Measurements from ENCODE around the gene TMPRSS2.

TMPRSS2 gene

DNA sequence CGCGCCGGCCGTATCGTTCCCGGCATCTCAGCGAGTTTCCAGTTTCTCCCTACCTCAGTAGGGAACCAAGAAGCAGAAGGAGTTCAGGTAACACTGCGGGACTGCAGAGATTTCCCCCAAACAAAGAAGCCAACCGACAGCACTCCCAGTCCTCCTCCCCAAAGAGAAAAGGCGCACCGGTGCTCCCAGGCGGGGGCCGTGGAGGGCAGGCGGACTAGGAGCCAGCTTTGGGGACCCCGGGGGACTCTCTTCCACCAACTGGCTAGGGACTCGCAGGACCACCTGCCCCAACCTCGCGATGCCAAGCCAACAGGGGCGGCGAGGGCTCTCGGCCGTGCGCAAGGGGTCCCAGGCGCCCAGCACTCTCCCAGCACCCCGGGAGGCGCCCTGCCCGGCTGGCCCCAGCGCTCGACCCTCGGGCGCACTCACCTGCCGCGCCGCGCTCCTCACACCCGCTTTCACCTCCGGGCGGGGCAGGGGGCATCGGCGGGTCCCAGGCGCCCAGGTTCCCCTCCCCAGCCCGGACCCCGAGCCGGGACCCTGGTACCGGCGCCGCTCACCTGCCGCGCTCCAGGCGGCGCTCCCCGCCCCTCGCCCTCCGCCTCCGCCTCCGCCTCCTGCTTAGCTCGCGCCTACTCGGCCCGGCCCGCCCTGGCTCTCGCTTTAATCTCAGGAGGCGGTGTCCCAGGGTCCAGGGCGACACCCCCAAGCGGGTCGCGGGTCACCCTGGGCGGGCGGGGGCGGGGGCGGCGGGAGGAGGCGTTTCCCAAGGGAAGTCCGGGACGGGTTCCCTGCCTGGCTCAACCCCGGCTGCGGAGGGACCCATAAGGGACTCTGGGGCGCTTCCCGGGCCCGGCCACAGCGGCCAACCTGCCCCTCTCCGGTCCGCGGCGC lies at the start of gene TMPRSS2:
Gene TMPRSS2 (minus strand): TSS at position 638 of the 894 bp plus-strand sequence. CDS start 10,025 bp downstream, outside the sequence.
- no peak for DNase-seq

DNA sequence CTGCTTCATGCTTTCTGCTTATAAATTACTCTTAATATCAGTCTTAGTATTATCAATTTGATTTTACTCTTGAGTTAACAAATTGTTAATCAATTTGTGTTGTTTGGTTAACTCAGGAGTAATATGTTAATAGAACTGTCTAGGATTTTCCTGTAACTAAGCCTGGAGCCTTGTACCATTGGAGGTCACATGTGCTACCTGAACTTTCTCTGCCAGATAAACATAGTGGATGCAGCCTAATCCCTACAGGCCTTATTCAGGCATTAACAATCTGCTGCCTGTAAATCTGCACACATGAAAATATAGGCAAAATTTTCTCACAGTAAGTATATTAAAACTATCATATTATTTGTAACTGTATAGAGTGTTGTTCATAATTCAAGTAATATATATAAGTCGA lies 47.1 kb upstream of the TMPRSS2 start:
- DNase-seq, result no peak

- no peak for DNase-seq
Observed at GRCh38 chr21:41552254-41552653, 44.3 kb upstream of the TMPRSS2 start.

DNA sequence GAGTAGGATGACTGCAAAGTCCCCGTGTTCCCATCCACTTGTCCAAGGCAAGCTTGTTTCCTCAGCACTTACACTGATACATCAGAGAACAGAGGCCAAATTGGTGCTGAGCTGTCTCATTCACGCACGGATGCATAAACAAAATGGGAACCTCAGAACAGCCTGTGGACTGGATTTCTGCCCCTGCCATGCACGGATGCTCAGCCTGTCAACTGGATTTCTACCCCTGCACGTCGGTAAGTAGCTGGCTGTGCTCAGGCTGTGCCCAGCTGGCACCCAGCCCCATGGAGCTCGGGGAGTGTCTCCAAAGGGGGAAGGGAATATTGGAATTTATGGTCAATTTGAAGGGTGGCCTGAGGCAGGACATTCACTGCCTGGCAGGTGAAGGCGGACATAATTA lies 40.8 kb upstream of the TMPRSS2 start:
- DNase-seq, result no peak

- no peak for DNase-seq
Observed at GRCh38 chr21:41547111-41547510, 39.2 kb upstream of the TMPRSS2 start.

DNA sequence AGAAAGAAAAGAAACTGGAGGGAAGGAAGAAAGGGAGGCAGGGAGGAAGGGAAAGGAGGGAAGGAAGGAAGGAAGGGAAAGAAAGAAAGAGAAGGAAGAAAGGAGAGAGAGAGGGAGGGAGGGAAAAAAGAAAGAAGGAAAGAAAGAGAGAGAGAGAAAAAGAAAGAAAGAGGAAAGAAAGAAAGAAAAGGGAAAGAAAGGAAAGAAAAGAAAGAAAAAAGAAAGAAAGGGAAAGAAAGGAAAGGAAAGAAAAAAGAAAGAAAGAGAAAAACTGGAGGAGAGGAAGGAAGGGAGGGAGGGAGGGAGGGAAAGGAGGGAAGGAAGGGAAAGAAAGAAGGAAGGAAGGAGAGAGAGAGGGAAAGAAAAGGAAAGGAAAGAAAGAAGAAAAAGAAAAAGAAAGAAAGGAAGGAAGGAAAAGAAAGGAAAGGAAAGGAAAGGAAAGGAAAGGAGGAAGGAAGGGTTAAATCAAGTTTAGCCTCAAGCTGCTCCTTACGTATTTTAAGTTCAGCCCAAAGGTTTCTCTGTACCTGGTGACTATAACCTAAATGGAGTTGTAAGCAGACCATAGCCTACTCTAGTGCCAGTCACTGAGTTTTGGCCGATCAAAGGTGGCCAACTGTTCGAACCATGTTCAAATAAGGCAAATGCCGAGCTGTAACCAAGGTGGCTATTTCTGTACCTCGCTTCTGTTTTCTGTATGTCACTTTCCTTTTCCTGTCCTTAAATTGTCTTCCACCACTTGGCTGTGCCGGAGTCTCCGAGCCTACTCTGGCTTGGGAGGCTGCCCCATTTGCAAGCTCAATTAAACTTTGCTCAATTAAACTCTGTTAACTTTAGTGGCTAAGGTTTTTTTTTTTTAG lies 37.8 kb upstream of the TMPRSS2 start:
- DNase-seq, result no peak

- no peak for DNase-seq
Observed at GRCh38 chr21:41542727-41543126, 34.8 kb upstream of the TMPRSS2 start.

GRCh38 chr21:41537356-41537755 lies 29.4 kb upstream of the TMPRSS2 start:
- DNase-seq, result no peak

- DNase-seq, result no peak
Observed at GRCh38 chr21:41536827-41537103, 28.8 kb upstream of the TMPRSS2 start.

- DNase-seq, result no peak
Observed at GRCh38 chr21:41536076-41536826, 28.3 kb upstream of the TMPRSS2 start.

GRCh38 chr21:41530366-41530765 lies 22.4 kb upstream of the TMPRSS2 start:
- DNase-seq, result no peak

GRCh38 chr21:41529769-41530168 lies 21.8 kb upstream of the TMPRSS2 start:
- DNase-seq, result no peak

DNA sequence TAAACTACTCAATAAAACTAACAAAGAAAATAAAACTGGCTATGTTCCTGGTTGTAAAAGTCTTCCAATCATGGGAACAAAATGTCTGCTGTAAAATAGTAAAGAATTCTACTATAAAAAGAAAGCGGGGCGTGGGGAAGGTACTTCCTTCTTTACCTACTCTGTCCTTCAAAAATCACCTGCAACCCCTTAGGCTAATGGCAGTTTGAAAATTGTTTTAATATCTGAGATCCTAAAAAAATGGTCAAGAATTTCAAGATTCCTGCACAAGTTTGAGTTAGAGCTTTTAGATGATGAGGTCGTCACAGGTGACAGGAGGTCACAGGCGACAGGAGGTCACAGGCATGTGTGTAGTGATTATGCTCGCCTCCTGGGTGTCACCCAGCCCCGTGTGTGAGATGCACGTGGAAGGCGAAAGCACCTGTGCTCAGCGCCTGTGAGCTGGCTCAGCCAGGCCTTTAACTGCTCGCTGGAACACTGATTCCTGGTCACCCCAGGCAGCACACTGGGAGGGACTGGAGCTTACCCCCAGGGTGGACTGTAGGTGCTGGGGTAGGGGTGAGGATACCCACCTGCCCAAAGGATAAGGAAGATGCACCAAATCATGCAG lies 18.6 kb upstream of the TMPRSS2 start:
- no peak for DNase-seq

DNA sequence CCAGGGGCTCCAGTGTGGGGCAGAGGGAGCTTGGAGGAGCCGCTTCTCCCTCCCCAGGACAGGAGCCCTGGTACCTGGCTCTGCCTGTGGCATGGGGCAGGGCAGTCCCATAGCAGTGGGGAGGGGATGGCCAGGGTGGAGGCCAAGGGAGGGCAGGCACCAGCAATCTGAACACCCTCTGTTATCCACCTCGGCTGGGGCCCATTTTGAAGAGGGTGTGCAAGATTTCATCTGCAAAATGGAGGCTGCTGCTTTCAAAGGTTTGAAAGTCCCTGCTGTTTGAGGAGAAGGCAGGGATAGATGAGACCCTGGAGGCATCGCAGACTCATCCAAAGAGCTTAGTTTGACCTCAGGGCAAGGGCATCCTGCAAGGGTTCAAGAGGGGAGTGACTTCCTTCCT lies 15.2 kb upstream of the TMPRSS2 start:
- no peak for DNase-seq

- DNase-seq, result no peak
Observed at GRCh38 chr21:41521489-41522027, 13.6 kb upstream of the TMPRSS2 start.

- no peak for DNase-seq
Observed at GRCh38 chr21:41520560-41521442, 12.8 kb upstream of the TMPRSS2 start.

DNA sequence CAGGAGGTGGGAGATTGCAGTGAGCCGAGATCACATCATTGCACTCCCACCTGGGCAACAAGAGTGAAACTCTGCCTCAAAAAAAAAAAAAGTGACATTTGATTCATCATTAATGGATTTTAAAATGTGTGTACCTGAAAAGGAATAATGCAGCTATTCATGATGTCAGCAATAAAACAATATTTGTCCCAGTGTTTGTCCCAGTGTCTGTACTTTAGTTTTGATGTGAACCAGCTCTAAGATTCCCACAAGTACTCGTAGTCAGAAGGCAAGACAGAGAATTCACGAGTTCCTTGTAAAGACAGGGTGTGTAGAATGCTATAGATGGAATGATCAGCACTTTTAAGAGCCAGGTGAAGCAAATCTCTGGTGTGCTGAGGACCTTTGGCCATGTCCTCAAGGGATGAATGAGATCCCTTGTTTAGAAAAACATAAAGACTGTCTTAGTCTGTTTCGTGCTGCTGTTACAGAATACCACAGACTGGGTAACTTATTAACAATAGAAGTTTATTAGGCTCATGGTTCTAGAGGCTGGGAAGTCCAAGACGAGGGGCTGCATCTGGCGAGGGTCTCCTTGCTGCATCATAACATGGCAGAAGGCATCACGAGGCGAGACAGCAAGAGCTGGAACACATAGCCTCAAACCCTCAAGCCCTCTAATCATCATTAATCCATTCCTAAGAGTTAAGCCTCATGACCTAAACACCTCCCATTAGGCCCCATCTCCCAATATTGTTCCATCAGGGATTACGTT lies 12.0 kb upstream of the TMPRSS2 start:
- no peak for DNase-seq

DNA sequence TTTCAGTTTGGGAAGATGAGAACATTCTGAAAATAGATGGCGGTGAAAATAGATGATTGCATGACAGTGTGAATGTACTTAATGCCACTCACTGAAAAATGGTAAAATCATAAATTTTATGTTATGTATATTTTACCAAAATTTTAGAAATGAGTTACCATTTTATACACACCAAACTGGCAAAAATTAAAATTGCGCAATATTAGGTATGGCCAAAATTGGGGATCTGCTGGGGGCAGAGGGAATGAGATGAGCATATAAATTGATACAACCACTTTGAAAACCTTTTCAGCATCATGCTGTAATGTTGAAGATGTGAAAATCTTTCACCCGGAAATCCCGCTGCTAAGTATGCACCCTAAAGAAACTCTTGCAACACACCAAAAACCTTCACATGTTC lies 10.8 kb upstream of the TMPRSS2 start:
- no peak for DNase-seq

- DNase-seq, result no peak
Observed at GRCh38 chr21:41511858-41512257, 3.9 kb upstream of the TMPRSS2 start.

DNA sequence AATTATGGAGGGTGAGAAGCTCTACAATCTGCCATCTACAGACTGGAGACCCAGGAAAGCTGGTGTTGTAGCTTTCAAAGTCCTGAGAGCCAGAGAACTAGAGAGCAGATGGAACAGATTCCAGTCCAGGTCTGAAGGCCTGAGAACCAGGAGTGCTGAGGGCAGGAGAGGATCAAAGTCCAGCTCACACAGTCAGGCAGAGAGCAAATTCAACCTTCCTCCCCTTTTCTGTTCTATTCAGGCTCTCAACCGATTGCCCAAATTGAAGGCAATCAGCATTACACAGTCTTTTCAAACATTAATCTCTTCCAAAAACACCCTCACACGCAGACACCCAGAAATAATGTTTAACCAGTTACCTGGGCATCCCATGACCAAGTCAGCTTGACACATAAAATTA lies 2.5 kb upstream of the TMPRSS2 start:
- DNase-seq, result no peak

DNA sequence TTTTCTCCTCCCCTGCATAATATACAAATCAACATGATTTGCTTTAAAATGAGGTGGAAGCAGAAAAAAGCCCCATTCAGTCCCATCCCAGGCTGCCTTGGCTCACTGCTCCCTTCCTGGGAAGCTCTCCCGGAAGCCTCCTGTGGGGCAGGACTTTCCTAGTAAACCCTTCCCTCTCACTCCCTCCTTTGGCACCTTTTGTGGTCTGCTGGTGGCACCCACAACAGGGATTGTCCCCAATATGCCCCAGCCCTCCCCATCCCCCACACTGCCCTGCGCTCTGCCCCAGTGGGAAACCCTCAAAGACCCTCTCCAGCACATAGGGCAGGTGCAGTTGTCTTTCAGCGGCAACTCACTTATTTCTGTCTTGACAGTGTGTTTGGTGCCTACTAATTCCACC lies 1.8 kb upstream of the TMPRSS2 start:
- DNase-seq, result no peak

All from activated naive CD4-positive, alpha-beta T cell (primary cell).